H1 (cell line): ENCODE results near the gene MFAP3L. TPM values are rescaled to one million over a fixed set of nuclear protein-coding genes. Genes with fewer than 3 reads are reported as not detected.

ENCODE experiments used
- CTCF ChIA-PET: fragments of 300-600 bp; sonication (Branson Sonifier 250); formaldehyde crosslinking; loops from one replicate; lab custom pipeline; 2021; ENCODE audit not compliant: partially characterized antibody; lab: Charles Lee
- POLR2A ChIA-PET: fragments of 300-600 bp; sonication (Branson Sonifier 250); formaldehyde crosslinking; loops from one replicate; lab custom pipeline; 2021; ENCODE audit warnings: inconsistent platforms; ENCODE audit not compliant: partially characterized antibody; lab: Charles Lee
- DNase-seq, 2 experiments: peaks; one replicate each; pipeline versions ENCODE4 v3.0.0 to v3.0.0-alpha.2; 2010 to 2022; ENCODE audit warnings: low spot score in 2 of 2, low read depth in 1 of 2, mixed read lengths in 1 of 2
- FAIRE-seq: peaks from 2 replicates; lab custom pipeline; 2011; peaks lifted over from hg19 to GRCh38; lab: Jason Lieb, UNC
- H2AFZ ChIP-seq: 2 replicates; pipeline ENCODE4 v1.8.1; 2012; ENCODE audit warnings: low read length, inconsistent platforms
- H2AK5ac ChIP-seq: 2 replicates; pipeline ENCODE4 v1.6.1; 2013; ENCODE audit warnings: low read depth, low read length
- H2BK120ac ChIP-seq: replicated peaks from 2 replicates; pipeline ENCODE3; 2013; ENCODE audit warnings: low read depth, low read length, inconsistent platforms
- H2BK12ac ChIP-seq: 2 replicates; pipeline ENCODE4 v1.6.1; 2013; ENCODE audit warnings: low read depth, low read length
- H2BK15ac ChIP-seq: 2 replicates; pipeline ENCODE4 v1.6.1; 2013; ENCODE audit warnings: low read length
- H2BK20ac ChIP-seq: 2 replicates; pipeline ENCODE4 v1.6.1; 2013; ENCODE audit warnings: low read length
- H2BK5ac ChIP-seq: 2 replicates; pipeline ENCODE4 v1.6.1; 2013; ENCODE audit warnings: low read depth, low read length
- H3K14ac ChIP-seq: 2 replicates; pipeline ENCODE4 v1.6.1; 2013; ENCODE audit warnings: inconsistent platforms; ENCODE audit not compliant: insufficient read length
- H3K18ac ChIP-seq: 2 replicates; pipeline ENCODE4 v1.6.1; 2013; ENCODE audit warnings: low read length; ENCODE audit errors: extremely low read depth
- H3K23ac ChIP-seq: 2 replicates; pipeline ENCODE4 v1.6.1; 2013; ENCODE audit warnings: inconsistent platforms; ENCODE audit not compliant: insufficient read length
- H3K23me2 ChIP-seq: 2 replicates; pipeline ENCODE4 v1.6.1; 2013; ENCODE audit warnings: low read depth, low read length
- H3K27ac ChIP-seq: 2 replicates; pipeline ENCODE4 v1.6.1; 2011; ENCODE audit warnings: low read depth, low read length, inconsistent platforms
- H3K27me3 ChIP-seq, 4 experiments: replicated peaks in 1 of 4; 1 replicate in 1 of 4; 2 replicates in 3 of 4; pipeline versions ENCODE4 v1.6.1 to v1.8.1; 2011 to 2013; ENCODE audit warnings: low read length in 3 of 4, mild to moderate bottlenecking in 3 of 4, inconsistent platforms in 2 of 4, mixed read lengths in 2 of 4, moderate library complexity in 1 of 4; ENCODE audit not compliant: control insufficient read depth in 3 of 4, insufficient read depth in 3 of 4; ENCODE audit errors: extremely low read depth in 1 of 4
- H3K36me3 ChIP-seq, 4 experiments: 2 replicates each; pipeline versions ENCODE4 v1.6.1 to v1.8.1; 2011 to 2013; ENCODE audit warnings: mild to moderate bottlenecking in 4 of 4, low read length in 3 of 4, moderate library complexity in 2 of 4, control low read depth in 1 of 4, inconsistent platforms in 1 of 4; ENCODE audit not compliant: insufficient read depth in 4 of 4, control insufficient read depth in 2 of 4
- H3K4ac ChIP-seq: replicated peaks from 2 replicates; pipeline ENCODE3; 2013; ENCODE audit warnings: low read length, low read depth, mixed read lengths, inconsistent platforms; ENCODE audit not compliant: insufficient read length
- H3K4me1 ChIP-seq, 4 experiments: replicated peaks in 1 of 4; 1 replicate in 1 of 4; 2 replicates in 3 of 4; pipeline versions ENCODE4 v1.6.1 to v1.8.1; 2011 to 2013; ENCODE audit warnings: low read length in 3 of 4, inconsistent platforms in 2 of 4, mixed read lengths in 1 of 4; ENCODE audit not compliant: insufficient read depth in 4 of 4, control insufficient read depth in 3 of 4
- H3K4me2 ChIP-seq, 2 experiments: 2 replicates each; pipeline versions ENCODE4 v1.6.1 to v1.8.1; 2011 to 2013; ENCODE audit warnings: low read depth in 2 of 2, low read length in 2 of 2, control low read depth in 1 of 2, inconsistent platforms in 1 of 2, mild to moderate bottlenecking in 1 of 2; ENCODE audit not compliant: insufficient read depth in 1 of 2
- H3K4me3 ChIP-seq, 4 experiments: fragments of 200-600, 300-600 bp in 1 of 4; sonication (generic), shearing (Covaris generic), sonication (Bioruptor Twin) in 1 of 4; 2 replicates each; pipeline versions ENCODE4 v1.5.1 to v1.8.1; 2011 to 2016; ENCODE audit warnings: low read length in 4 of 4, low read depth in 3 of 4, control low read depth in 2 of 4, inconsistent platforms in 2 of 4, mild to moderate bottlenecking in 2 of 4, mixed read lengths in 1 of 4, moderate library complexity in 1 of 4; ENCODE audit not compliant: insufficient read depth in 2 of 4; ENCODE audit errors: extremely low read depth in 1 of 4
- H3K56ac ChIP-seq: replicated peaks from 2 replicates; pipeline ENCODE3; 2013; ENCODE audit warnings: low read depth, mild to moderate bottlenecking, mixed read lengths, low read length, inconsistent platforms; ENCODE audit not compliant: insufficient read length
- H3K79me1 ChIP-seq: 2 replicates; pipeline ENCODE4 v1.6.1; 2013; ENCODE audit warnings: low read depth, low read length, control low read depth
- H3K79me2 ChIP-seq, 2 experiments: 2 replicates each; pipeline versions ENCODE4 v1.6.1 to v1.8.1; 2012 to 2013; ENCODE audit warnings: low read length in 2 of 2, mild to moderate bottlenecking in 2 of 2, inconsistent platforms in 1 of 2; ENCODE audit not compliant: insufficient read depth in 2 of 2, control insufficient read depth in 1 of 2
- H3K9ac ChIP-seq, 4 experiments: replicated peaks in 1 of 4; 1 replicate in 1 of 4; 2 replicates in 3 of 4; pipeline versions ENCODE4 v1.6.1 to v1.8.1; 2011 to 2013; ENCODE audit warnings: low read depth in 3 of 4, low read length in 3 of 4, control low read depth in 2 of 4, mild to moderate bottlenecking in 2 of 4, moderate library complexity in 2 of 4, inconsistent platforms in 1 of 4; ENCODE audit errors: extremely low read depth in 1 of 4
- H3K9me3 ChIP-seq, 2 experiments: 2 replicates each; pipeline versions ENCODE4 v1.6.1 to v1.8.1; 2012 to 2013; ENCODE audit warnings: mild to moderate bottlenecking in 2 of 2, moderate library complexity in 2 of 2, control low read depth in 1 of 2, inconsistent platforms in 1 of 2, low read depth in 1 of 2, low read length in 1 of 2, mixed read lengths in 1 of 2; ENCODE audit not compliant: insufficient read depth in 2 of 2
- H4K20me1 ChIP-seq, 2 experiments: replicated peaks in 1 of 2; 2 replicates each; pipeline versions ENCODE3 to v1.8.1; 2011 to 2013; ENCODE audit warnings: inconsistent platforms in 2 of 2, low read length in 2 of 2, mild to moderate bottlenecking in 1 of 2; ENCODE audit not compliant: insufficient read depth in 2 of 2, control insufficient read depth in 1 of 2
- H4K5ac ChIP-seq: 2 replicates; pipeline ENCODE4 v1.6.1; 2013; ENCODE audit warnings: low read length, low read depth, mixed read lengths, inconsistent platforms; ENCODE audit not compliant: insufficient read length
- H4K8ac ChIP-seq: 2 replicates; pipeline ENCODE4 v1.8.0; 2013; ENCODE audit warnings: mild to moderate bottlenecking, moderate library complexity, low read length, inconsistent platforms; ENCODE audit not compliant: insufficient read depth; ENCODE audit errors: extremely low read depth
- H4K91ac ChIP-seq: replicated peaks from 2 replicates; pipeline ENCODE3; 2013; ENCODE audit warnings: low read length, mixed read lengths, inconsistent platforms; ENCODE audit not compliant: insufficient read length
- ASH2L ChIP-seq: fragments of 200-600, 300-600 bp; sonication (generic); IDR thresholded peaks from one replicate; pipeline ENCODE4 v1.7.1; 2017; ENCODE audit warnings: low read length
- CREB1 ChIP-seq: IDR thresholded peaks from 2 replicates; pipeline ENCODE4 v1.6.1; 2012; ENCODE audit warnings: inconsistent platforms
- CTBP2 ChIP-seq: IDR thresholded peaks from 2 replicates; pipeline ENCODE4 v1.7.0; 2011; ENCODE audit warnings: borderline replicate concordance, mild to moderate bottlenecking, moderate library complexity, mixed read lengths, low read length; ENCODE audit not compliant: insufficient read depth, insufficient read length
- EP300 ChIP-seq, 2 experiments: IDR thresholded peaks; 1 replicate in 1 of 2; 2 replicates in 1 of 2; pipeline ENCODE4 v1.6.1; 2011 to 2012; ENCODE audit warnings: low read depth in 2 of 2, low read length in 2 of 2, mild to moderate bottlenecking in 2 of 2, borderline replicate concordance in 1 of 2, inconsistent platforms in 1 of 2, moderate library complexity in 1 of 2
- MAX ChIP-seq: IDR thresholded peaks from 2 replicates; pipeline ENCODE4 v1.6.1; 2012; ENCODE audit warnings: inconsistent platforms
- RAD21 ChIP-seq, 2 experiments: IDR thresholded peaks in 1 of 2; conservative IDR thresholded peaks in 1 of 2; 2 replicates each; pipeline ENCODE4 v1.6.1; 2011; ENCODE audit warnings: low read depth in 2 of 2, low read length in 2 of 2, improper control_type of control experiment in 1 of 2, inconsistent platforms in 1 of 2, mild to moderate bottlenecking in 1 of 2, moderate library complexity in 1 of 2
- RBBP5 ChIP-seq: IDR thresholded peaks from 2 replicates; pipeline ENCODE4 v1.7.1; 2012; ENCODE audit warnings: low read depth, mild to moderate bottlenecking, inconsistent platforms, low read length, moderate library complexity, borderline replicate concordance
- SRF ChIP-seq: IDR thresholded peaks from 2 replicates; pipeline ENCODE4 v1.6.1; 2011; ENCODE audit warnings: mild to moderate bottlenecking, low read depth, low read length, moderate library complexity
- TAF1 ChIP-seq: IDR thresholded peaks from 2 replicates; pipeline ENCODE4 v1.6.1; 2011; ENCODE audit warnings: mild to moderate bottlenecking, low read depth, low read length
- WGBS, 2 experiments: shearing (Covaris generic) in 1 of 2; methylation state at CpG; one replicate each; pipeline versions ENCODE4 v1.1.6 to v1.1.7; 2013 to 2015; ENCODE audit warnings: low lambda C conversion rate in 2 of 2, mixed read lengths in 2 of 2, inconsistent platforms in 1 of 2, low coverage in 1 of 2, missing lambda C conversion rate in 1 of 2; ENCODE audit not compliant: insufficient replicate concordance in 2 of 2, insufficient coverage in 1 of 2, insufficient read length in 1 of 2; ENCODE audit errors: extremely low coverage in 1 of 2, missing lambda C conversion rate in 1 of 2; 5-methylcytosine and 5-hydroxymethylcytosine counted together
- polyA plus RNA-seq, 7 experiments: library from polyadenylated mRNA; depleted of rRNA in 3 of 7; stranded (reverse) in 5 of 7; unstranded in 2 of 7; fragments of >200 nt in 5 of 7; fragments of 200-250 nt in 2 of 7; gene quantifications; 1 replicate in 5 of 7; 2 replicates in 1 of 7; 4 replicates in 1 of 7; pipeline versions ENCODE4 v1.2.1 to v1.2.3, GENCODE V29; 2011 to 2013; ENCODE audit warnings: missing spikeins in 2 of 7, mixed read lengths in 2 of 7
- total RNA-seq: library from RNA; stranded (reverse); fragmentation: NEBNext Ultra II Directional; extraction: Animal tissue kit (Norgen Biotek cat#: 25700); gene quantifications from 2 replicates; pipeline ENCODE4 v1.2.1, GENCODE V29; 2021

MFAP3L gene
- total and polyA plus RNA-seq, 2 of the 8 experiments (the other 6 are each of a cell fraction or from before 2014, with no cell fraction given): 7.0 to 9.8 TPM

GRCh38 chr4:170004651-170005295 lies 21.4 kb downstream of the MFAP3L start:
- no peak for FAIRE-seq
- Histone ChIP-seq H3K27ac (no peak overlapping the region), H3K56ac (no peak overlapping the region), H4K91ac (no peak overlapping the region), H3K14ac (no peak overlapping the region), H3K9ac (no peak overlapping the region), H2AK5ac (no peak overlapping the region), H3K23ac (no peak overlapping the region), H3K36me3 (no peaks in the 10 kb centered on the region), H2BK5ac (no peak overlapping the region), H2AFZ (no peak overlapping the region), H2BK120ac (no peak overlapping the region), H3K79me1 (no peaks in the 10 kb centered on the region), H4K5ac (no peak overlapping the region), H3K23me2 (no peaks in the 10 kb centered on the region), H3K79me2 (no peaks in the 10 kb centered on the region; a peak in 1 of 4 replicates), H4K20me1 (no peaks in the 10 kb centered on the region), H3K4me2 (no peak overlapping the region), H3K18ac (no peak overlapping the region), H3K4me3 (no peak overlapping the region), H3K4me1 (peaks cover 0 to 5% (median 3%) of the 10 kb centered on the region in 4 experiments; a peak in 3 of 7 replicates), H2BK15ac (no peak overlapping the region), H3K27me3 (no peaks in the 10 kb centered on the region), H2BK20ac (no peak overlapping the region), H3K4ac (no peak overlapping the region), H3K9me3 (no peaks in the 10 kb centered on the region), H4K8ac (no peak overlapping the region), H2BK12ac (no peak overlapping the region)
- WGBS, 2 experiments: 84% methylated on average over 5 of the region's 5 CpGs; no CpG with 5 or more reads in 1 of the 2 experiments
- DNase-seq: peak in 1 of 2 experiments; percentile 39
- POLR2A ChIA-PET: interaction anchor here (1.0 kb wide), 1 partner anchor 21 kb away, joined by 3 read pairs; no protein-coding TSS in a partner anchor
- CTCF ChIA-PET: interaction anchor here (1.3 to 1.8 kb wide), 2 partner anchors 10 to 167 kb away, joined by 3 to 5 read pairs; no protein-coding TSS in a partner anchor
- no peak for TF ChIP-seq CREB1
- no peak for TF ChIP-seq SRF
- TF ChIP-seq RBBP5: no peak
- TF ChIP-seq ASH2L: no peak
- TF ChIP-seq RAD21 (IDR thresholded peaks at IDR 0.05 in 1 of 2, conservative IDR thresholded peaks at IDR 0.05 in 1 of 2; ENCODE audit: low read depth in 2 of 2, low read length in 2 of 2): no peak
- no peak for TF ChIP-seq MAX
- TF ChIP-seq EP300 (IDR thresholded peaks at IDR 0.05; ENCODE audit: borderline replicate concordance in 1 of 2, low read depth in 2 of 2, low read length in 2 of 2): no peak
- no peak for TF ChIP-seq TAF1
- no peak for TF ChIP-seq CTBP2
